Measurements from ENCODE around the gene QRSL1. TPM values are rescaled to one million over a fixed set of nuclear protein-coding genes. Genes with fewer than 3 reads are reported as not detected.

The QRSL1 gene
- total and polyA plus RNA-seq, 2 of the 4 experiments (the other 2 are of a cell fraction) = 6.1 to 10.9 TPM

- no peak for TF ChIP-seq MXI1 (IDR thresholded peaks at IDR 0.05; ENCODE audit: borderline replicate concordance, low read depth, low read length)
Observed at GRCh38 chr6:106591111-106591825, 38.1 kb upstream of the QRSL1 start (continued).

GRCh38 chr6:106599440-106599839 lies 29.9 kb upstream of the QRSL1 start:
- no peak for ATAC-seq (ENCODE audit: low read depth)
- H2BK5ac ChIP-seq (ENCODE audit: low read depth, low read length, poor library complexity, severe bottlenecking) = no peak overlapping the region
- H3K79me1 ChIP-seq (ENCODE audit: low read depth in 1 of 2, low read length in 2 of 2) = no peaks in the 10 kb centered on the region
- BruUV-seq (replicated peaks) = no TSS peak
- intact Hi-C loops (cut with micrococcal nuclease) (no loop called here), in situ Hi-C loops (cut with MboI; ENCODE audit: low sequenced_read_pairs) (no loop called here), dilution Hi-C loops (cut with HindIII; ENCODE audit: low sequenced_read_pairs, unreplicated experiment) (no loop called here)
- H4K91ac ChIP-seq (ENCODE audit: insufficient read depth, low read depth, low read length) = no peak overlapping the region
- H3K27ac ChIP-seq (ENCODE audit: insufficient read depth, low read length) = no peak overlapping the region
- no peak overlapping the region for H3K23ac ChIP-seq (ENCODE audit: low read depth, low read length)
- no peak overlapping the region for H3K56ac ChIP-seq (ENCODE audit: extremely low read depth, insufficient read depth, low read length)
- H3K14ac ChIP-seq (replicated peaks; ENCODE audit: low read depth, low read length) = no peak overlapping the region
- no peak overlapping the region for H3K4ac ChIP-seq (ENCODE audit: low read depth, low read length)
- no peak overlapping the region for H3K18ac ChIP-seq (ENCODE audit: low read depth, low read length)
- no peak overlapping the region for H2BK15ac ChIP-seq (ENCODE audit: low read depth, low read length)
- H3K27me3 ChIP-seq (ENCODE audit: control insufficient read depth, insufficient read depth, low read length) = no peaks in the 10 kb centered on the region
- no peaks in the 10 kb centered on the region for H3K36me3 ChIP-seq (ENCODE audit: control insufficient read depth, insufficient read depth, low read length)
- no peak overlapping the region for H3K4me2 ChIP-seq (ENCODE audit: low read depth, low read length)
- TF ChIP-seq SMC3 (IDR thresholded peaks at IDR 0.05; ENCODE audit: low read depth, low read length) = no peak
- no peak for TF ChIP-seq FOS (IDR thresholded peaks at IDR 0.05; ENCODE audit: low read depth, low read length)
- no peak for TF ChIP-seq MXI1 (IDR thresholded peaks at IDR 0.05; ENCODE audit: borderline replicate concordance, low read depth, low read length)
- TF ChIP-seq RFX5 (IDR thresholded peaks at IDR 0.05; ENCODE audit: low read depth, low read length) = no peak
- no peak for TF ChIP-seq RCOR1 (IDR thresholded peaks at IDR 0.05; ENCODE audit: insufficient replicate concordance, low read length)
- no peak for TF ChIP-seq MAFK (IDR thresholded peaks at IDR 0.05; ENCODE audit: low read depth, low read length)
- TF ChIP-seq POLR2A (IDR thresholded peaks at IDR 0.05; ENCODE audit: low read depth, low read length) = no peak
- TF ChIP-seq CEBPB (IDR thresholded peaks at IDR 0.05; ENCODE audit: low read depth, low read length) = no peak
- TF ChIP-seq CTCF (conservative IDR thresholded peaks at IDR 0.05; ENCODE audit: low read depth, low read length) = no peak
- TF ChIP-seq CHD1 (IDR thresholded peaks at IDR 0.05; ENCODE audit: low read depth, low read length) = no peak
- TF ChIP-seq MAZ (IDR thresholded peaks at IDR 0.05; ENCODE audit: borderline replicate concordance, low read depth, low read length) = no peak
- no peak for TF ChIP-seq RAD21 (IDR thresholded peaks at IDR 0.05; ENCODE audit: low read length)
- no peak for TF ChIP-seq USF2 (IDR thresholded peaks at IDR 0.05; ENCODE audit: low read depth, low read length)
- TF ChIP-seq NFE2L2 (IDR thresholded peaks at IDR 0.05; ENCODE audit: low read depth, low read length) = no peak
- no peak for TF ChIP-seq BHLHE40 (IDR thresholded peaks at IDR 0.05; ENCODE audit: low read depth, low read length)
- H2AK5ac ChIP-seq (ENCODE audit: low read depth, low read length) = no peak overlapping the region
- H2AK9ac ChIP-seq (replicated peaks; ENCODE audit: low read depth, low read length, poor library complexity) = no peak overlapping the region
- H2BK20ac ChIP-seq (ENCODE audit: low read depth, low read length) = no peak overlapping the region
- H2AFZ ChIP-seq (replicated peaks; ENCODE audit: low read length, poor library complexity) = no peak overlapping the region
- H3K4me1 ChIP-seq (ENCODE audit: control insufficient read depth, insufficient read depth, low read length) = peaks cover 3% of the 10 kb centered on the region; the same call in 1 of the 2 replicates
- ChIA-PET CTCF (no interaction called here), POLR2A (ENCODE audit: unreplicated experiment) (no interaction called here)
- H3K9me3 ChIP-seq (ENCODE audit: control insufficient read depth, insufficient read depth, low read length) = no peaks in the 10 kb centered on the region
- DNase-seq = no peak
- no peak overlapping the region for H4K8ac ChIP-seq (ENCODE audit: low read depth in 2 of 2, low read length in 2 of 2)
- no CpG with 5 or more reads among the region's 2 CpGs for WGBS, 2 experiments (ENCODE audit: extremely low coverage in 2 of 2, insufficient read length in 1 of 2)
- H3K9me1 ChIP-seq (ENCODE audit: insufficient read depth, low read length) = no peaks in the 10 kb centered on the region
- no peak overlapping the region for H2BK120ac ChIP-seq (ENCODE audit: low read depth, low read length)
- no peak overlapping the region for H3K4me3 ChIP-seq (ENCODE audit: insufficient read depth, low read depth, low read length)
- H3K9ac ChIP-seq (ENCODE audit: low read depth, low read length) = no peak overlapping the region
- no peak overlapping the region for H4K5ac ChIP-seq (ENCODE audit: low read depth, low read length)
- no peaks in the 10 kb centered on the region for H4K20me1 ChIP-seq (ENCODE audit: insufficient read depth, low read length)

All from IMR-90 (cell line).